Fibroblast of lung (primary cell): Measurements from ENCODE around the gene MBOAT2.

ENCODE experiments used
- EZH2 ChIP-seq: IDR thresholded peaks from 2 replicates; pipeline ENCODE4 v1.5.1; 2012; ENCODE audit warnings: low read length, control low read depth, mild to moderate bottlenecking; ENCODE audit errors: missing control alignments
- TF ChIP-seq, protein P1 (sequence below), 2 donors: IDR thresholded peaks in 1 of 2; conservative IDR thresholded peaks in 1 of 2; 1 replicate in 1 of 2; 2 replicates in 1 of 2; pipeline ENCODE4 v1.5.1; 2011 to 2012; ENCODE audit warnings: low read length in 2 of 2, control low read depth in 1 of 2, inconsistent platforms in 1 of 2, low read depth in 1 of 2, mild to moderate bottlenecking in 1 of 2

DNA sequence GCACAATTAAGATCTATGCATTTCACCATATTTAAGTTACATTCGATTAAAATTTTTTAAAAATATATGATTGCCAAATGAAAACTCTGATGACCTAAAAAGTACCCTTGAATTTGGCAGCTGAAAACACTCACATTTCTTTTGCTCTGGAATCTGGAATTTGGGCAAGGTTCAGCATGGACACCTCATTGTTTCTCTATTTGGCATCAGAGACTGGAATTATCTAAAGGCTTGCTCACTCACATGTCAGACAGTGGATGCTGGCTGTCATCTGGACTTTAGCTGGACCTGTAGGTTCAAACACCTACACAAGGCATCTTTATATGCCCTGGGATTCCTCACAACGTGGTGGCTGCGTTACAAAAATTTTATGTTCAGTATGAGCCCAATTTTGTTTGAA lies 16.1 kb downstream of the MBOAT2 start:
- TF ChIP-seq EZH2 = no peak
- TF ChIP-seq, protein P1, sequence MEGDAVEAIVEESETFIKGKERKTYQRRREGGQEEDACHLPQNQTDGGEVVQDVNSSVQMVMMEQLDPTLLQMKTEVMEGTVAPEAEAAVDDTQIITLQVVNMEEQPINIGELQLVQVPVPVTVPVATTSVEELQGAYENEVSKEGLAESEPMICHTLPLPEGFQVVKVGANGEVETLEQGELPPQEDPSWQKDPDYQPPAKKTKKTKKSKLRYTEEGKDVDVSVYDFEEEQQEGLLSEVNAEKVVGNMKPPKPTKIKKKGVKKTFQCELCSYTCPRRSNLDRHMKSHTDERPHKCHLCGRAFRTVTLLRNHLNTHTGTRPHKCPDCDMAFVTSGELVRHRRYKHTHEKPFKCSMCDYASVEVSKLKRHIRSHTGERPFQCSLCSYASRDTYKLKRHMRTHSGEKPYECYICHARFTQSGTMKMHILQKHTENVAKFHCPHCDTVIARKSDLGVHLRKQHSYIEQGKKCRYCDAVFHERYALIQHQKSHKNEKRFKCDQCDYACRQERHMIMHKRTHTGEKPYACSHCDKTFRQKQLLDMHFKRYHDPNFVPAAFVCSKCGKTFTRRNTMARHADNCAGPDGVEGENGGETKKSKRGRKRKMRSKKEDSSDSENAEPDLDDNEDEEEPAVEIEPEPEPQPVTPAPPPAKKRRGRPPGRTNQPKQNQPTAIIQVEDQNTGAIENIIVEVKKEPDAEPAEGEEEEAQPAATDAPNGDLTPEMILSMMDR (conservative IDR thresholded peaks at IDR 0.05 in 1 of 2, IDR thresholded peaks at IDR 0.05 in 1 of 2; ENCODE audit: low read depth in 1 of 2, low read length in 2 of 2) = no peak
